Endodermal cell (in vitro differentiated cells): Measurements from ENCODE around the gene MAGOH. TPM values are rescaled to one million over a fixed set of nuclear protein-coding genes. Genes with fewer than 3 reads are reported as not detected.

Source experiments
- DNase-seq: peaks from one replicate; pipeline ENCODE4 v3.0.0-alpha.2; 2017
- H3K27ac ChIP-seq: 2 replicates; pipeline ENCODE4 v1.5.1; 2013; ENCODE audit warnings: mild to moderate bottlenecking, low read depth, low read length, moderate library complexity
- H3K27me3 ChIP-seq: 2 replicates; pipeline ENCODE4 v1.6.1; 2013; ENCODE audit warnings: mild to moderate bottlenecking, low read length, moderate library complexity; ENCODE audit not compliant: insufficient read depth, control insufficient read depth, poor library complexity, severe bottlenecking
- H3K36me3 ChIP-seq: 2 replicates; pipeline ENCODE4 v1.7.0; 2013; ENCODE audit warnings: mild to moderate bottlenecking, low read length, moderate library complexity; ENCODE audit not compliant: control insufficient read depth, insufficient read depth
- H3K4me1 ChIP-seq: one replicate; pipeline ENCODE4 v1.7.0; 2013; ENCODE audit warnings: low read length; ENCODE audit not compliant: control insufficient read depth, insufficient read depth
- H3K4me3 ChIP-seq: 2 replicates; pipeline ENCODE4 v1.5.1; 2013; ENCODE audit warnings: mild to moderate bottlenecking, low read length, moderate library complexity
- H3K9ac ChIP-seq: 2 replicates; pipeline ENCODE4 v1.6.1; 2013; ENCODE audit warnings: mild to moderate bottlenecking, low read length, moderate library complexity; ENCODE audit not compliant: poor library complexity, severe bottlenecking; ENCODE audit errors: extremely low read depth
- H3K9me3 ChIP-seq: 2 replicates; pipeline ENCODE4 v1.6.1; 2013; ENCODE audit warnings: mild to moderate bottlenecking, low read length, moderate library complexity; ENCODE audit not compliant: control insufficient read depth
- H3K27ac Mint-ChIP-seq: 2 replicates; pipeline ENCODE4 v1.8.0; 2020; ENCODE audit warnings: mixed read lengths
- H3K27me3 Mint-ChIP-seq: 2 replicates; pipeline ENCODE4 v1.8.0; 2021; ENCODE audit warnings: mild to moderate bottlenecking, mixed read lengths; ENCODE audit not compliant: insufficient read depth
- H3K36me3 Mint-ChIP-seq: 2 replicates; pipeline ENCODE4 v1.8.0; 2020; ENCODE audit warnings: low read depth, mixed read lengths
- H3K4me1 Mint-ChIP-seq: 2 replicates; pipeline ENCODE4 v1.8.0; 2020; ENCODE audit warnings: mixed read lengths
- H3K4me3 Mint-ChIP-seq: 2 replicates; pipeline ENCODE4 v1.8.0; 2020; ENCODE audit warnings: mild to moderate bottlenecking, moderate library complexity, mixed read lengths
- H3K9me3 Mint-ChIP-seq: 2 replicates; pipeline ENCODE4 v1.8.0; 2020; ENCODE audit warnings: mild to moderate bottlenecking, mixed read lengths
- WGBS, 2 experiments: methylation state at CpG; one replicate each; pipeline versions ENCODE4 v1.1.5 to v1.1.7; 2013; ENCODE audit warnings: missing lambda C conversion rate in 2 of 2, mixed read lengths in 1 of 2; ENCODE audit not compliant: insufficient coverage in 1 of 2, insufficient read length in 1 of 2; 5-methylcytosine and 5-hydroxymethylcytosine counted together
- total RNA-seq, 2 donors: library from RNA; stranded (reverse); fragmentation: NEBNext Ultra II Directional in 1 of 2; extraction: Animal tissue kit (Norgen Biotek cat#: 25700) in 1 of 2; gene quantifications; 2 replicates in 1 of 2; 3 replicates in 1 of 2; pipeline ENCODE4 v1.2.1, GENCODE V29; 2021
- TF ChIP-seq, protein P1 (sequence below): fragments of 200-600 bp; sonication (generic); conservative IDR thresholded peaks from 2 replicates; pipeline ENCODE4 v1.5.0; 2021; ENCODE audit warnings: antibody characterized with exemption, mild to moderate bottlenecking

MAGOH gene
- total RNA-seq, 2 donors from 2014 or later, result 59.1 to 74.7 TPM

- Mint-ChIP-seq H3K36me3 (peaks cover 24% of the 10 kb centered on the region), H3K4me3 (peak overlapping the region; percentile 96), H3K27ac (peak overlapping the region; percentile 97), H3K9me3 (no peaks in the 10 kb centered on the region), H3K27me3 (no peaks in the 10 kb centered on the region), H3K4me1 (peaks cover 7% of the 10 kb centered on the region)
- TF ChIP-seq, protein P1, sequence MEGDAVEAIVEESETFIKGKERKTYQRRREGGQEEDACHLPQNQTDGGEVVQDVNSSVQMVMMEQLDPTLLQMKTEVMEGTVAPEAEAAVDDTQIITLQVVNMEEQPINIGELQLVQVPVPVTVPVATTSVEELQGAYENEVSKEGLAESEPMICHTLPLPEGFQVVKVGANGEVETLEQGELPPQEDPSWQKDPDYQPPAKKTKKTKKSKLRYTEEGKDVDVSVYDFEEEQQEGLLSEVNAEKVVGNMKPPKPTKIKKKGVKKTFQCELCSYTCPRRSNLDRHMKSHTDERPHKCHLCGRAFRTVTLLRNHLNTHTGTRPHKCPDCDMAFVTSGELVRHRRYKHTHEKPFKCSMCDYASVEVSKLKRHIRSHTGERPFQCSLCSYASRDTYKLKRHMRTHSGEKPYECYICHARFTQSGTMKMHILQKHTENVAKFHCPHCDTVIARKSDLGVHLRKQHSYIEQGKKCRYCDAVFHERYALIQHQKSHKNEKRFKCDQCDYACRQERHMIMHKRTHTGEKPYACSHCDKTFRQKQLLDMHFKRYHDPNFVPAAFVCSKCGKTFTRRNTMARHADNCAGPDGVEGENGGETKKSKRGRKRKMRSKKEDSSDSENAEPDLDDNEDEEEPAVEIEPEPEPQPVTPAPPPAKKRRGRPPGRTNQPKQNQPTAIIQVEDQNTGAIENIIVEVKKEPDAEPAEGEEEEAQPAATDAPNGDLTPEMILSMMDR, result no peak
- WGBS, 2 experiments, result 30 to 51% methylated on average over 2 to 8 of the region's 8 CpGs
- Histone ChIP-seq H3K4me1 (no peaks in the 10 kb centered on the region), H3K36me3 (peaks cover 40% of the 10 kb centered on the region), H3K9ac (peak overlapping the region; percentile 95), H3K27ac (no peak overlapping the region), H3K9me3 (no peaks in the 10 kb centered on the region), H3K4me3 (peak overlapping the region; percentile 98), H3K27me3 (no peaks in the 10 kb centered on the region)
- DNase-seq, result no peak
These were observed 680 bp downstream of the MAGOH start for GRCh38 chr1:53237638-53238037.

GRCh38 chr1:53220962-53221286, 17.4 kb downstream of the MAGOH start:
- DNase-seq, result no peak
- H3K27ac ChIP-seq, result peak overlapping the region; percentile 14
- TF ChIP-seq, protein P1, result no peak

GRCh38 chr1:53220171-53220961, 18.0 kb downstream of the MAGOH start, which contains the start of gene CZIB:
CZIB (minus strand) TSS chr1:53220634; CDS start chr1:53220575, 59 bp downstream.
- peak within 1 kb of the TSS; percentile 52 for H3K9ac ChIP-seq
- Mint-ChIP-seq H3K36me3 (peaks cover 12% of the 10 kb centered on the region), H3K9me3 (no peaks in the 10 kb centered on the region), H3K4me3 (peak within 1 kb of the TSS; percentile 86), H3K4me1 (peaks cover 12% of the 10 kb centered on the region), H3K27me3 (peaks cover 1% of the 10 kb centered on the region), H3K27ac (peak within 1 kb of the TSS; percentile 87)
- H3K9me3 ChIP-seq, result no peaks in the 10 kb centered on the region
- H3K27ac ChIP-seq, result peak within 1 kb of the TSS; percentile 70
- H3K27me3 ChIP-seq, result no peaks in the 10 kb centered on the region
- H3K4me1 ChIP-seq, result no peaks in the 10 kb centered on the region
- peak; percentile 98 for DNase-seq
- WGBS, 2 experiments, result 1 to 3% methylated on average over 20 to 61 of the region's 61 CpGs
- peak within 1 kb of the TSS; percentile 95 for H3K4me3 ChIP-seq
- TF ChIP-seq, protein P1, result no peak
- peaks cover 23% of the 10 kb centered on the region for H3K36me3 ChIP-seq

More at GRCh38 chr1:53220962-53221286, 17.4 kb downstream of the MAGOH start:
- peaks cover 12% of the 10 kb centered on the region for H3K36me3 Mint-ChIP-seq
- peak overlapping the region; percentile 95 for H3K4me3 ChIP-seq
- peaks cover 23% of the 10 kb centered on the region for H3K36me3 ChIP-seq
- no peaks in the 10 kb centered on the region for H3K27me3 ChIP-seq
- H3K9ac ChIP-seq, result peak overlapping the region; percentile 52
- peaks cover 1% of the 10 kb centered on the region for H3K27me3 Mint-ChIP-seq
- 82 to 92% methylated on average over 2 to 3 of the region's 3 CpGs for WGBS, 2 experiments
- peak overlapping the region; percentile 87 for H3K27ac Mint-ChIP-seq
- H3K9me3 Mint-ChIP-seq, result no peaks in the 10 kb centered on the region
- no peaks in the 10 kb centered on the region for H3K4me1 ChIP-seq
- H3K9me3 ChIP-seq, result no peaks in the 10 kb centered on the region
- peak overlapping the region; percentile 86 for H3K4me3 Mint-ChIP-seq
- H3K4me1 Mint-ChIP-seq, result peaks cover 12% of the 10 kb centered on the region
